Brain microvascular endothelial cell (primary cell): ENCODE data around the gene ZNF227.
"Not testable (repeated sequence)": the region's sequence is repeated elsewhere in the genome, so short reads cannot be mapped to it uniquely, and the experiment has no call there.

ENCODE experiments used
- DNase-seq: peaks from one replicate; pipeline ENCODE4 v3.0.0-alpha.2; 2020
- H3K27ac ChIP-seq: fragments of 250-450 bp; sonication (Bioruptor Pico); 2 replicates; pipeline ENCODE4 v1.5.1; 2020; ENCODE audit warnings: mild to moderate bottlenecking, moderate library complexity
- H3K27me3 ChIP-seq: fragments of 250-450 bp; sonication (Bioruptor Pico); replicated peaks from 2 replicates; pipeline ENCODE4 v1.5.1; 2020; ENCODE audit warnings: mild to moderate bottlenecking
- H3K36me3 ChIP-seq: fragments of 250-450 bp; sonication (Bioruptor Pico); replicated peaks from 2 replicates; pipeline ENCODE4 v1.5.1; 2020; ENCODE audit warnings: mild to moderate bottlenecking
- H3K4me3 ChIP-seq: 2 replicates; pipeline ENCODE4 v1.5.1; 2011; ENCODE audit warnings: low read depth, mild to moderate bottlenecking, control low read depth, low read length, moderate library complexity
- in situ Hi-C: cut with HindIII; loops from 2 replicates; pipeline ENCODE4 v1.10.0; 2017; ENCODE audit warnings: low sequenced_read_pairs, low pct_ligation_motif_present
- TF ChIP-seq, protein P1 (sequence below): IDR thresholded peaks from 2 replicates; pipeline ENCODE4 v1.5.1; 2011; ENCODE audit warnings: low read depth, mild to moderate bottlenecking, moderate library complexity, low read length, control low read depth, inconsistent platforms; ENCODE audit errors: missing control alignments

ZNF227 gene

GRCh38 chr19:44228318-44228717, 16.0 kb downstream of the ZNF227 start:
- Histone ChIP-seq H3K27ac (no peak overlapping the region), H3K27me3 (no peaks in the 10 kb centered on the region), H3K36me3 (peaks cover 17% of the 10 kb centered on the region), H3K4me3 (no peak overlapping the region)
- TF ChIP-seq, protein P1, sequence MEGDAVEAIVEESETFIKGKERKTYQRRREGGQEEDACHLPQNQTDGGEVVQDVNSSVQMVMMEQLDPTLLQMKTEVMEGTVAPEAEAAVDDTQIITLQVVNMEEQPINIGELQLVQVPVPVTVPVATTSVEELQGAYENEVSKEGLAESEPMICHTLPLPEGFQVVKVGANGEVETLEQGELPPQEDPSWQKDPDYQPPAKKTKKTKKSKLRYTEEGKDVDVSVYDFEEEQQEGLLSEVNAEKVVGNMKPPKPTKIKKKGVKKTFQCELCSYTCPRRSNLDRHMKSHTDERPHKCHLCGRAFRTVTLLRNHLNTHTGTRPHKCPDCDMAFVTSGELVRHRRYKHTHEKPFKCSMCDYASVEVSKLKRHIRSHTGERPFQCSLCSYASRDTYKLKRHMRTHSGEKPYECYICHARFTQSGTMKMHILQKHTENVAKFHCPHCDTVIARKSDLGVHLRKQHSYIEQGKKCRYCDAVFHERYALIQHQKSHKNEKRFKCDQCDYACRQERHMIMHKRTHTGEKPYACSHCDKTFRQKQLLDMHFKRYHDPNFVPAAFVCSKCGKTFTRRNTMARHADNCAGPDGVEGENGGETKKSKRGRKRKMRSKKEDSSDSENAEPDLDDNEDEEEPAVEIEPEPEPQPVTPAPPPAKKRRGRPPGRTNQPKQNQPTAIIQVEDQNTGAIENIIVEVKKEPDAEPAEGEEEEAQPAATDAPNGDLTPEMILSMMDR: no peak
- no peak for DNase-seq
- in situ Hi-C loops: no loop called here

- no peak for DNase-seq
- Histone ChIP-seq H3K36me3 (peaks cover 40% of the 10 kb centered on the region), H3K27me3 (no peaks in the 10 kb centered on the region)
Measured at GRCh38 chr19:44232867-44233266, 20.5 kb downstream of the ZNF227 start.

GRCh38 chr19:44236384-44236783, 24.1 kb downstream of the ZNF227 start:
- peaks cover 30% of the 10 kb centered on the region for H3K36me3 ChIP-seq
- DNase-seq: no peak

More at GRCh38 chr19:44232867-44233266, 20.5 kb downstream of the ZNF227 start:
- TF ChIP-seq, protein P1: no peak
- in situ Hi-C loops: no loop called here
- H3K27ac ChIP-seq: no peak overlapping the region
- H3K4me3 ChIP-seq: no peak overlapping the region

GRCh38 chr19:44252332-44252731, 40.0 kb downstream of the ZNF227 start:
- DNase-seq, H3K27me3 ChIP-seq, in situ Hi-C loops, H3K36me3 ChIP-seq, H3K27ac ChIP-seq, H3K4me3 ChIP-seq: not testable (repeated sequence)

More at GRCh38 chr19:44236384-44236783, 24.1 kb downstream of the ZNF227 start:
- Histone ChIP-seq H3K27ac (no peak overlapping the region), H3K27me3 (no peaks in the 10 kb centered on the region), H3K4me3 (no peak overlapping the region)
- TF ChIP-seq, protein P1: no peak
- in situ Hi-C loops: no loop called here

- H3K27ac ChIP-seq, H3K27me3 ChIP-seq, DNase-seq, H3K4me3 ChIP-seq, in situ Hi-C loops, H3K36me3 ChIP-seq: not testable (repeated sequence)
Measured at GRCh38 chr19:44253392-44253791, 41.1 kb downstream of the ZNF227 start.

GRCh38 chr19:44254496-44254895, 42.2 kb downstream of the ZNF227 start:
- TF ChIP-seq, protein P1: no peak
- no peak overlapping the region for H3K4me3 ChIP-seq
- no peak for DNase-seq
- no peaks in the 10 kb centered on the region for H3K36me3 ChIP-seq
- H3K27ac ChIP-seq: no peak overlapping the region
- no peaks in the 10 kb centered on the region for H3K27me3 ChIP-seq
- in situ Hi-C loops: no loop called here

- Histone ChIP-seq H3K27me3 (no peaks in the 10 kb centered on the region), H3K27ac (no peak overlapping the region), H3K4me3 (no peak overlapping the region), H3K36me3 (no peaks in the 10 kb centered on the region)
- DNase-seq: no peak
- TF ChIP-seq, protein P1: no peak
- in situ Hi-C loops: no loop called here
Measured at GRCh38 chr19:44255705-44256411, 43.5 kb downstream of the ZNF227 start.
